GM19240 (cell line): Measurements from ENCODE around the gene NR4A1.

Source experiments
- DNase-seq: peaks from one replicate; pipeline ENCODE4 v3.0.0; 2011; ENCODE audit warnings: low spot score; ENCODE audit not compliant: insufficient read length

Gene NR4A1

GRCh38 chr12:52041695-52042123, 9.5 kb upstream of the NR4A1 start:
- DNase-seq, result no peak

DNA sequence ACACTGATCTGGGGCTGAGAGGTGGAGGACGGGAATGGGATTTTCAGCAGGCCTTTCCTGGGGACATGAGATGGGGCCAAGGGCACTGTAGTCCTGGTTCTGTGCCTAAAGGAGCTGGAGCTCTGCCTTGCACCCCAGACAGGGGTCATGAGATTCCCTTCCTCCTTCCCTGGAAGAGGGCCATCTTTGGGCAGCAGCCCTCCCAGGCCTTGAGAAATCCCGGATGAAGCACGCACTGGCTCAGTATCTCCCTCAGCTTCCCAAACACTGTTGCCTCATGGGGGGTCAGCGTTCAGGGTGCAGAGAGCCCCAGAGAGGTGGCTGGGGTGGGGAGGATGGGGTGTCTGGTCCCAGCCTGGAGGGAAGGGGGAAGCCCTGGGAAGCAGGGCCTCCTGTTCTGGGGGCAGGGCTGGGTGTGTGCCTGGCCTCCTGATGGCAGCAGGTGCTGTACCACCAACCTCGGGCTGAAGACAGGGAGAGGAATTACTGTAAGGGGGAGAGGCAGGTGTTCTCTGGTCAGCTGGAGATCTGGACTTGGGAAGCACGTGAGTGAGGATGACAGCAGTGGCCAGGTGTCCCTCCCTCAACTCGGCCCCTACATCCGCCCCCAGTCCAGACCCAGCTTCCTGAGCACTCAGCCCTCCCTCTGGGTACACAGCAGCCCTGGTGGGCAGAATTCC, 8.4 kb upstream of the NR4A1 start:
- DNase-seq, result no peak

DNA sequence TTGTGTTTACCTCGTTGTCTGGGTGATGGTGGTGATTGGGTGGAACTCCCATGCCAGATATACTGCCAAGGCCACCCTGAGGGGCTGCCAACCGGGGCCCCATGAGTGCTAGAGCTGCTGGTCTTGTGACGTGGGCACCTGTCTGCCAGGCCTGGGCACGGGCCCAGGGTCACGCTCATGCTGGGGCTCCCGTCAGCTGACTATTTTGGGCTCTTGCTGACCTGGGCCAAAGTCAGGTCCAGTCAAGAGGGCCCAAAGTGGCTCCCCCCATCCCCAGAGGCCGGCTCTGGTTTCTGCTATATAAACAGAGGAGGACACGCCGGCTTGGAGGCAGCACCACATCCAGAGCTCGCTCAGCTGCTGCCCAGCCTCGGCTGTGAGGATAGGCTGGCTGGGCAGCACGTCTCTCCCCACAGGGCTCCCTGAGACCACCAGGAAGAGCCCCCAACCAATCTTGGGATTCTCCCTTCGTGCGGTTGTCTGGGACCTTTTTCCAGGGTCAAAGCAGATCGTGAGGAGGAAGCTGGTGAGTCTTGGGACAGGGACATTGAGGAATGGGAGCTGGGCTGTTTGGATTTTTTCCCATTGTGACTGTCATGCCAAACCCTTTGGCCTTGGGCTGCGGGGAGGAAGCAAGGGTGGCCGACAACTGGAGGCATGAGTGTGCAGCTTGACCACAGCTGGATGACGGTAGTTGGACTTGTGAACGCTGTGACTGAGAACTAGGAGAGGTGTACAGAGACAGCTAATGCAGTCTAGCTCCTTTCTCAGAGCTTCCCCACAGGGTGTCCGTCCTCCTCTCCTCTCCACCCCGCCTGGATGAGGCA, 7.6 kb upstream of the NR4A1 start:
- DNase-seq, result no peak

DNA sequence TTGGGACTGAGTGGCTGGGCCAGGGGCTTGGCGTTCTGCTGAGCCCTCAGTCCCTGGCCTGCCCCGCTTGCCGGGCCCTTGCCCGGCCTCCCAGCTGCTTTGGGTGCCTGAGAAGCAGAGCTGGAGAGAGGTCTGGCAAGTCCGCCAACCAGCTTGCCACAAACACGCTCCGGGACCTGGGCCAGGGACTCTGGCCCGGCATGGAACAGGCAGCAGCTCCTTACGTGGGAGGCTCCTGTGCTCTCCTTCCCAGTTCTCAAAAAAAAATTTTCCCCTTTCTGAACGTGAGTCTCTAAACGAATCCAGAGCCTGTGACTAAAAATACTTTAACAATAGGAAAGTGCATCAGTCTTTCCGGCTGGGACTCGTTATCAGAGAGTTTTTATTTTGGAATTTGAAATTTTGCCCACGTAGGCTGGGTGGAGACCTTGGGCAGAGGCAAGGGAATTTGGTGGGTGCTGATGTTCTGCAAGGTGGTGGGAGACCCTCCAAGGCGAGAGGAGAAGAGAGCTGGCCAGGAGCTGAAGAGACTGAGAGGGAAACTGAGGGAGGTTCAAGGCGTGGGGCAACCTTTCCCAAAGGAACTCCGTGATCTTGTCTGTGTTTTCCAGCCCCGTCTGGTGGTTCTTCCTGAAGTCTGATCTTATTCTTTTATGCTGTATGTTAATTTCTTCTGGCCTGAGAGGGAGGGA, 6.8 kb upstream of the NR4A1 start:
- no peak for DNase-seq

DNA sequence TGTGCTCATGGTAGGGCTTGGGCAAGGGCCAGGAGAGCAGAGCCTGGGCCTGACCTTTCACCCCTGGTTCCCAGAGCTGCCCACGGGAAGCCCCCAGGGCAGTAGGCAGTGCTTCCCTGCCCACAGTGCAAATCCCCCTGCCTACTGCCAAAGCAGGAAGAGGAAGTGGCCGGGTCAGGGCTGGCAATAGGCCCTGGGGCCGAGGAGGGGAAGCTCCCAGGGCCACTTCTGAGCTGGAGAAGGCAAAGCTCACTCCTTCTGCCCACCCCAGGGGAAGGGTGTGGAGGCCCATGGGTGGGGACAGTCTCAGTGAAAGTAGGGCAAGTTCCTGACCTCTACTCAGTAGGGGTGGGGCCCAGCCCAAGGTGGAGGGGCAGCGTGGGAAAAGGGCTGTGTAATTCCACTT, 5.4 kb upstream of the NR4A1 start:
- DNase-seq, result no peak

DNA sequence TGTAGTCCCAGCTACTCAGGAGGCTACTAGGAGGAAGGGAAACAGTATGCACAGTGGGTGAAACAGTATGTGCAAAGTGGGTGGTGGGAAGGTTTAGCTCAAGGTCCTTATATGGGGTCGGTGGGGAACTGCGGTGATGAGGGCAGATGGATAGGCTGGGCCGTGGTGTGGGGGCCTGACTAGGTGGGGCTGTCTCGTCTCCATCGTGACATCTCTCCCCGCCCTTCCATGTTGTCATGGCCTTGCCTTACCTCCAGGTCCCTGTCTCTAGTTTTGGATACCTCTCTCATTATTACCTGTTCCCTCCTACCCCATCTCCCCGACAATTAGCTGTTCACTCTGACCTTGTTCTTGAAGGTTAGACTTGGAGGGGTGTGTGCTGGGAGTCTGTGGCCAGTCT, 4.4 kb upstream of the NR4A1 start:
- DNase-seq, result no peak

DNA sequence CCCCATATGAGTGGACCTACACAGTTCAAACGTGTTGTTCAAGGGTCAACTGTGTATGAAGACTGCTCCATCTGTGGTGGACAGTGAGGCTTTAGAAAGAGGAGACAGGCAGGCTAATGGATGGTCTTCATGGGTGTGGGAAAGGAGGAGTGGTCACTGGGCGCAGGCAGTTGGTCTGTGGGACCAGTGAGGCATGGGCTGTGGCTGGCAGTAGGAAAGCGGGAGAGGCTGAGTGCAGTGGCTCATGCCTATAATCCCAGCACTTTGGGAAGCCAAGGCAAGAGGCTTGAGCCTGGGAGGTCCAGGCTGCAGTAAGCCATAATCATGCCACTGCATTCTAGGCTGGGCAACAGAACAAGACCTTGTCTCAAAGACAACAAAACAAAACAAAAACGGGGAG, 2.0 kb upstream of the NR4A1 start:
- DNase-seq, result no peak

DNA sequence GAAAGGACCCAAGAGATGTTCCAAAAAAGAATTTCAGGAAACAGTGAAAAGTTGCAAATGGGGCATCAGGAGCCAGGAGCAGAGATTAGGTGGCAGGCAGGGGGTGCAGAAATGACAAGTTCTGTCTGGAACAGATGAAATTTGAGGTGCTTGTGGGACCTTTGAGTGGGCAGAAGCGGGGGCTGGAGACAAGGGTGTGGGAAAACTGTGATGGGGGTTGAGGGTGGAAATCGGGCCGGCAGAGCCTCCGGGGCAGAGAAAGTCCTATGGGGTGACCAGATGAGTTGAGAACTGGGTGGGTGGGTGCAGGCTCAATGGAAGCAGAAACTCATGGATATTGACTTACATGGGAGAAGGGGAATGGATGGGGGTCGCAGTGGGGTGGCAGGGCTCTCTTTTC, 1.6 kb upstream of the NR4A1 start:
- no peak for DNase-seq

- DNase-seq, result no peak
Observed at GRCh38 chr12:52050116-52050757, 1.0 kb upstream of the NR4A1 start.

DNA sequence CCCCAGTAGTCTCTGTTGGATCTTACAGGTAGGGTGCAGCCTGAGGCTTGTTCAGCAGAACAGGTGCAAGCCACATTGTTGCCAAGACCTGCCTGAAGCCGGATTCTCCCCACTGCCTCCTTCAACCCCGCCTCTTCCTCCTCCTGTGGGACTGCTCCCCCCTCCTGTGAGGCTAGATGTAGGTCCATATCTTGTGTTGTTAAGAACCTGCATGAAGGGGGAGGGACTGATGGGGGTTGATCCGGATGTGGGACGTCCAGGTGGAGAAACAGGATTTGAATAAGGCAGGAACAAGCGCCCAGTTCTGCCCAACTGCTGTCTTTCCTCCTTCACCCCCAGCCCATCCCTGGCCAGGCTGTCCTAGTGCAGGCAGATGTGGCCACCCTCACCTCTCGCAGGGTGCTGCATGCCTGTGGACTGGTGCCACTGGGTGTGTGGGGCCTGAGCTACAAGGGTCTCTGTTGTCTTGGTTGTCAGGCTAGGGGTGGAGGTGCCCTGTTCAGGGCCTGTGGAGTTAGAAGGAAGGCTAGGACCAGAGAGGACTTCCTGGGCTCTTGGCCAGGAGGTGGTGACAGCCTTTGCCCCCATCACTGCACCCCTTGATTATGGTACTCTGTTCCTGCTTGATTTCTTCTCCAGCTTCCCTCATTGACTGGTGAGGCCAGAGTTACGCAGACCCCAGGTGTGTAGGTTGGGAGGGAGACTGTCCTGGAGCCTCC, 1.4 kb downstream of the NR4A1 start:
- no peak for DNase-seq

- no peak for DNase-seq
Observed at GRCh38 chr12:52053536-52054209, 2.4 kb downstream of the NR4A1 start.

- DNase-seq, result no peak
Observed at GRCh38 chr12:52054231-52054832, 3.1 kb downstream of the NR4A1 start.

DNA sequence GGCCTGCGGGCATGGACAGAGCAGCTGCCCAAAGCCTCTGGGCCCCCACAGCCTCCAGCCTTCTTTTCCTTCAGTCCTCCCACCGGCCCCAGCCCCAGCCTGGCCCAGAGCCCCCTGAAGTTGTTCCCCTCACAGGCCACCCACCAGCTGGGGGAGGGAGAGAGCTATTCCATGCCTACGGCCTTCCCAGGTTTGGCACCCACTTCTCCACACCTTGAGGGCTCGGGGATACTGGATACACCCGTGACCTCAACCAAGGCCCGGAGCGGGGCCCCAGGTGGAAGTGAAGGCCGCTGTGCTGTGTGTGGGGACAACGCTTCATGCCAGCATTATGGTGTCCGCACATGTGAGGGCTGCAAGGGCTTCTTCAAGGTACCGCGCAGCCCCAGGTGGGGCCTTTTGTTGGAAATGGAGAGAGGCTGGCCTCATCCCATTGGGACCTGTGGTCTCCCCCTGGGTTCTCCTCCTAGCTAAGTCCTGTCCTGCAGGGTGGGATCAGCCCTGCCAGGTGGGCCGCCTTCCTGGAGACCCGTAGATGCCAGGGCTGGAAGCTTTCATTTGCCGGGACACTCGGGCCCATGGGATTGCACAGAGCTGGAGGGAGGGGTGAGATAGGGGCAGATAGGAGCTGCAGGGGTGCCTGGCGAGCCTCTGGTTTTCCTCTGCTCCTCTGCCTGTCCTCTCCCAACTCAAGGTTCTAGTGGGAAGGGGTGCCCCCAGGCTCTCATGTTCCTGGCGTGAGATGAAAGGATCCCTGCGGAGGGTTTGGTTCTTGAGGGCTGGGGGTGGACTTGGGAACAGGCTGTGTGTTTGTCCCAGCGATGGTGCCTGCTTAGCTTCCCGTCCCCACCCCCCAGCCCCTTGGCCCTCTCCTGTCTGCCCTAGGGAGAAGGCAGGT, 3.8 kb downstream of the NR4A1 start:
- DNase-seq, result no peak

- DNase-seq, result no peak
Observed at GRCh38 chr12:52055731-52056711, 4.8 kb downstream of the NR4A1 start.

- DNase-seq, result no peak
Observed at GRCh38 chr12:52056801-52057637, 5.8 kb downstream of the NR4A1 start.

DNA sequence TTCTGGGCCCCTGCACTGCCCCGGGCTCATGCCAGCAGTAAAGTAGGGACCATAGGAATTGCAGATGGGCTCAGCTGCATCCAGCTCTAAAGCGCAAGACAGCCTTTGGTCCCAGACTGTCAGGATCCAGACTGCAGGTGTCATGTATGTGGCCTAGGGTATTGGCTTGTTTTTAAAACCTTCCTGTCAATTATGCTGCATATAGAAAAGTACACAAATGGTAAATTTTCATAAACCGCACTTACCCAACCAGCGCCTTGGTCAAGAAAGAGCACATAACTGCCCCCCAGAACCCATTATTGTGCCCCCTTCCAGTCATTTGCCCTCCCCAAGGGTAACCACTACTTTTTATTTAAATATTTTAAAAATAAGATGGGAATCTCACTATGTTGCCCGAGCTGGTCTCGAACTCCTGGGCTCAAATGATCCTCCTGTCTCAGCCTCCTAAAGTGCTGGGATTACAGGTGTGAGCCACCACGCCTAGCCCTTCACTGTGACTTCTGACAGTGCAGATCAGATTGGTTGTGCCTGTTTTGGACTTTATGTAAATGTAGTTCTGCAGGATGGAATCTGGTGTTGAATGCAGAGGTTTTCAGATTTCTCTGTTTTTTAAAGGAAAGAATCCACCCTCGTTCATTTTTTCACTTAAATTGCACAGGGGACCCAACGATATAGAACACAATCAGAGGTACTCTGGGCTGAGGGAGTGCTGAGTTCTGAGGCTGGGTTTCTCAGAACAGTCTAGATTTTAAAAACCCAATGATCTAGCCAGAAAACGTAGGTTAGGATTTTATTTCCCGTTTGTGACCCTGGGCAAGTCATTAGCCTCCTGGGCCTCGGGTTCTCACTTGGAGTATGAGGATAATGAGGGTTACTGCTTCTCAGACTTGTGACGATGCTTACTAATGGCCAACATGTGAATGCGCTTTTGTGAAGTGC, 6.7 kb downstream of the NR4A1 start:
- DNase-seq, result no peak
